BJ (cell line): Measurements from ENCODE around the gene FOXO6. TPM values are rescaled to one million over a fixed set of nuclear protein-coding genes. Genes with fewer than 3 reads are reported as not detected.

Experiments used
- CTCF ChIA-PET: fragments of 350-600 bp; formaldehyde crosslinking; extraction: SDS; loops from one replicate; lab custom pipeline; 2021; ENCODE audit warnings: antibody characterized with exemption, inconsistent platforms; lab: Yijun Ruan, JAX
- POLR2A ChIA-PET: fragments of 300-600 bp; sonication (Branson Sonifier 250); formaldehyde crosslinking; extraction: SDS; loops from one replicate; lab custom pipeline; 2021; ENCODE audit warnings: antibody characterized with exemption; lab: Charles Lee
- DNase-seq: peaks from one replicate; pipeline ENCODE4 v3.0.0-alpha.2; 2011; ENCODE audit warnings: low read depth
- H3K27me3 ChIP-seq: 2 replicates; pipeline ENCODE4 v1.6.0; 2011; ENCODE audit warnings: low read length; ENCODE audit not compliant: control insufficient read depth, insufficient read depth
- H3K36me3 ChIP-seq: 2 replicates; pipeline ENCODE4 v1.5.1; 2011; ENCODE audit warnings: low read length; ENCODE audit not compliant: control insufficient read depth, insufficient read depth
- H3K4me3 ChIP-seq: 2 replicates; pipeline ENCODE4 v1.5.1; 2011; ENCODE audit warnings: low read depth, mild to moderate bottlenecking, control low read depth, low read length
- polyA plus RNA-seq: library from polyadenylated mRNA; depleted of rRNA; stranded (reverse); fragments of >200 nt; gene quantifications from 2 replicates; pipeline ENCODE4 v1.2.3, GENCODE V29; 2011
- TF ChIP-seq, protein P1 (sequence below): IDR thresholded peaks from 2 replicates; pipeline ENCODE4 v1.5.1; 2011; ENCODE audit warnings: low read depth, mild to moderate bottlenecking, control low read depth, inconsistent platforms, low read length, moderate library complexity; ENCODE audit not compliant: insufficient read depth

FOXO6 gene
- polyA plus RNA-seq, 1 experiment, result 0.02 TPM

DNA sequence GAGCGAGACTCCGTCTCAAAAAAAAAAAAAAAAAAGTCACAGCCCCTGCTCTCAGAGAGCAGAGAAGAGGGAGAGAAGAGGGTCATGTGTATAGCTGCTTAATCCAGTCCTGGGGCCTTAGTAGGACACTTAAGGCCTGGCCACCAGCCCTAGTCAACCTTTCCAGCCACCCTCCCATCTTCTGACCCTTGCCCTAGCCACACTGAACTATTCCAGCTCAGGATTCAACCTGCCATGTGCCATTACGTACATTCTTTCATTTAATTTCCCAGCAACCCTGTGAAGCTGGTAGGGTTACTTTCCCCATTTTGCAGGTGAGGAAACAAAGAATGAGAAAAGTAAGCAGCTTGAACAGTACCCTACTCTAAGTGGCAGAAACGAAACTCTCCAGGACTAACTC is 9.0 kb downstream of the FOXO6 start:
- CTCF ChIA-PET, result interaction anchor here (0.6 to 1.2 kb wide), 2 partner anchors 12 to 1271 kb away, joined by 3 to 4 read pairs; no protein-coding TSS in a partner anchor
- peaks cover 34% of the 10 kb centered on the region for H3K27me3 ChIP-seq
- POLR2A ChIA-PET, result no interaction called here
- H3K36me3 ChIP-seq, result no peaks in the 10 kb centered on the region
- TF ChIP-seq, protein P1, sequence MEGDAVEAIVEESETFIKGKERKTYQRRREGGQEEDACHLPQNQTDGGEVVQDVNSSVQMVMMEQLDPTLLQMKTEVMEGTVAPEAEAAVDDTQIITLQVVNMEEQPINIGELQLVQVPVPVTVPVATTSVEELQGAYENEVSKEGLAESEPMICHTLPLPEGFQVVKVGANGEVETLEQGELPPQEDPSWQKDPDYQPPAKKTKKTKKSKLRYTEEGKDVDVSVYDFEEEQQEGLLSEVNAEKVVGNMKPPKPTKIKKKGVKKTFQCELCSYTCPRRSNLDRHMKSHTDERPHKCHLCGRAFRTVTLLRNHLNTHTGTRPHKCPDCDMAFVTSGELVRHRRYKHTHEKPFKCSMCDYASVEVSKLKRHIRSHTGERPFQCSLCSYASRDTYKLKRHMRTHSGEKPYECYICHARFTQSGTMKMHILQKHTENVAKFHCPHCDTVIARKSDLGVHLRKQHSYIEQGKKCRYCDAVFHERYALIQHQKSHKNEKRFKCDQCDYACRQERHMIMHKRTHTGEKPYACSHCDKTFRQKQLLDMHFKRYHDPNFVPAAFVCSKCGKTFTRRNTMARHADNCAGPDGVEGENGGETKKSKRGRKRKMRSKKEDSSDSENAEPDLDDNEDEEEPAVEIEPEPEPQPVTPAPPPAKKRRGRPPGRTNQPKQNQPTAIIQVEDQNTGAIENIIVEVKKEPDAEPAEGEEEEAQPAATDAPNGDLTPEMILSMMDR, result no peak
- H3K4me3 ChIP-seq, result no peak overlapping the region
- DNase-seq, result no peak

DNA sequence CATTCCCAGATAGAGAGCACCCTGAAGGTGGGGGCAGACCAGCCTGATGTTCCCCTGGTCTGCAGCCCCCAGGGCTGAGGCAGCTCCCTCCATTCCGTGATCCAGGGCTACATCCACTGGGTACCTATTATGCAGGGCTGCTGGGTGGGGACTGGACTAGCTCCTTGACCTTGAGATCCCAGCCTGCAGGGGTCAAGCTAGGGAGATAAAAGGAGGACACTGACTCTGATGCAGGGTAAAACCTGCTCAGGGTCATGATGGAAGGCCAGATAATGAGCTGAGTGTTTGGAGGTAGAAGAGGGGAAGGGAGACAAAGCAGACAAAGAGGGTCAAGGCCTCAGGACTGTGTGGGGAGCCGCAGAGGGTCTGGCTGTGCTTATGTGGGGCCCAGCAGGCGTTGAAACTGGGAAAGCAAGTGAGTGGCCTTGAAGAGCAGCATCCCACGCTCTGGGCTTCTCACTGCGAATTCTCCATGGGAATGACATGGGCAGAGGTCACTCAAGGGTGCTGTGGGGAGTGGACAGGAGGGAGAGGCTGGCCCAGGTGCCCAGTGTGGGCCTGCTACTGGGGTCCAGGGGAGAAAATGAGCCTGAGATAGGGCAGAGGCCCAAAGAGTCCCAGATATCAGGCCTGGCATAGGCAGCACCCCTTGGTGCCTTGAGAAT is 9.7 kb downstream of the FOXO6 start:
- DNase-seq, result no peak
- CTCF ChIA-PET, result interaction anchor here (0.6 kb wide), 1 partner anchor 1270 kb away, joined by 4 read pairs; no protein-coding TSS in a partner anchor
- H3K27me3 ChIP-seq, result peaks cover 29% of the 10 kb centered on the region

DNA sequence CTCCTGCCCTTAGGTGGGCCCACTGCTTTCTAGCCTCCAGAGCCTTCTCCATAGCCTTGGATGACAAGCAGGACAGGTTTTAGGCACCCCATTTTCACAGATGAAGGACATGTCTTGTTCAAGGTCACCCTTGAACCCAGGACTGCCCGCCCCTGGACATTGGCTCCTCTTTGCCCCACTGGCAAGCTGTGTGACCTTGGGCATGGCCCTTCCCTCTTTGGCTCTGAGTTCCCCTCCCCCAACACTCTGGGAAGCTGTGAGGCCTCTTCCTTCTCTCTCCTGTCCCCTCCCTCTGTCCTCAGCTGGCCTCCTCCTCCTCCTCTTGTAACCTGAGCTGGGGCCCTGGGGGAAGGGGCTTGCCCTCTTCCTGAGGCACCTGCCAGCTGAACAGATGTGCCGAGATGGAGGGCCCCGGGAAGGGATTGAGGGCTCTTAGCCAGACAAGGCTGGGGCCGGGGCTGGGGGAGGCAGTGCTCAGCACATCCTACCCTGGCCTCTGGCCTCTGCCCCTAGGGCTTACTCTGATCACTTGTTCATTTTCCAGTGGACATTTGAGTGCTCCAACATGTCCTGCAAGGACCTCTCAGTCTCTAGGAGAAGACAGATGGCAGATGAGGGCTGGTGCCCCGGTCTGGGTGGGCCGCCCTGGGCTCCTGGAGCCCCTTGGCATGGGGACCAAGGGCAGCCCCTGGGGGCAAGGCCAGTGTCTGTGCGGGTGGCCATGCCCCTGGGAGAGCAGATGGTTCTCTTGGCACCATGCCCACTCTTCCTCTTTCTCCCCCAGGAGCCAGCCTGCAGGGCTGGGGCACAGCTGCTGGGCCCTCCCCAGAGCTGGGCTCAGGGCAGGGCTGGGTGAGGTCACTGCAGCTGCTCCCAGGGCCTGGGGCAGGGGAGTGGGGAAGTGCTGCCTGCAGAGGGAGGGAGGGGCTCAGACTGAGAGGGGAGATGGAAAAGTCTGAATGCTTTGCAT is 10.7 kb downstream of the FOXO6 start:
- CTCF ChIA-PET, result no interaction called here

More for the DNA sequence above, 9.7 kb downstream of the FOXO6 start:
- TF ChIP-seq, protein P1, result no peak
- no peak overlapping the region for H3K4me3 ChIP-seq
- H3K36me3 ChIP-seq, result no peaks in the 10 kb centered on the region
- POLR2A ChIA-PET, result no interaction called here

DNA sequence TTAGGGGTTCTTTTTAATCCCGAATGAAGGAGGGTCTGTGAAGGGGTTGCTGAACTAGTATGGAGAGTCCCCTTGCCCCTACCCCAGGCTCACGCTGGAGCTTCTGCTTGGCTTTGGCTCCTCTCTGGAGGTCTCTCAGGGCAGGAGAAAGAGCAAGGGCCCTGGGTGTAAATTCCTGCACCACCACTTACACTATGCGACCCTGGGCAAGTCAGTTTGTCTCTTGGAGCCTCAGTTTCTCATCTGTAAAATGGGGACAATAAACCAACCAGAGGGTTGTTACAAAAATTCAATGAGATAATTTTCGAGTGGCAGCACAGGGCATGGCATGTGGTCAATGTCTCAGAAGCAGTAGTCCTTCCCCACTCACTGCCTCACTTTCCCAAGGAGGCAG is 11.4 kb downstream of the FOXO6 start:
- ChIA-PET CTCF (interaction anchor here (0.7 kb wide), 1 partner anchor 17 kb away, joined by 3 read pairs; no protein-coding TSS in a partner anchor), POLR2A (no interaction called here)
- DNase-seq, result no peak
- TF ChIP-seq, protein P1, result no peak
- peaks cover 23% of the 10 kb centered on the region for H3K27me3 ChIP-seq
- H3K4me3 ChIP-seq, result no peak overlapping the region
- no peaks in the 10 kb centered on the region for H3K36me3 ChIP-seq

More for the DNA sequence above, 10.7 kb downstream of the FOXO6 start:
- no peak for DNase-seq
- POLR2A ChIA-PET, result no interaction called here
- no peak overlapping the region for H3K4me3 ChIP-seq
- TF ChIP-seq, protein P1, result no peak
- H3K27me3 ChIP-seq, result peaks cover 27% of the 10 kb centered on the region
- H3K36me3 ChIP-seq, result no peaks in the 10 kb centered on the region

DNA sequence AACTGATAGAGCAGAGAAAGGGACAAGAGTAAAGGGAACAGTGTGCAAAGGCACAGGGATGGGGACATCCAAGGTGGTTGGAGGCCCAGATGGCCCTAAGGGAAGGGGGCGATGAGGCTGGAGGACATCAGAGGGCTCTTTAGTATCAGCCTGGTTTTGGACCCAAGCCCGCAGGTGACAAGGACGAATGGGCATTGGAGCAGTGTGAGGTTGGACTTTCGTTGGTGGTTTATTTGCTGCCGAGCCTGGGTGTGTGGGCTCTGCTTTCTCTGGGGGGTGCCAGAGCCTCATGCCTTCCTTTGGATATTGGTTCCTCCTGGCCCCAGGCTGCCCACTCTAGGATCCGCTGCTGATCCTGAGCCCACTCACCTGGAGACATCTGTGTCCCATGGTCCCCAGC is 12.1 kb downstream of the FOXO6 start:
- Histone ChIP-seq H3K27me3 (peaks cover 16% of the 10 kb centered on the region), H3K4me3 (no peak overlapping the region), H3K36me3 (no peaks in the 10 kb centered on the region)
- DNase-seq, result no peak
- CTCF ChIA-PET, result no interaction called here
- POLR2A ChIA-PET, result no interaction called here
- TF ChIP-seq, protein P1, result no peak
